Activated CD4-positive, alpha-beta T cell treated with anti-CD3 and anti-CD28 coated beads, Interleukin-2, amount 10 ng/mL, durations not matched to agents 7 days and 5 days (primary cell): ENCODE measurements around the gene MACF1. TPM values are rescaled to one million over a fixed set of nuclear protein-coding genes. Genes with fewer than 3 reads are reported as not detected.

Experiments used
- CTCF ChIA-PET: fragments of 350-600 bp; sonication (Branson Sonifier 250); formaldehyde crosslinking; loops from one replicate; lab custom pipeline; 2021; ENCODE audit warnings: antibody characterized with exemption; lab: Charles Lee
- POLR2A ChIA-PET: fragments of 350-600 bp; sonication (Branson Sonifier 250); formaldehyde crosslinking; loops from one replicate; lab custom pipeline; 2021; ENCODE audit warnings: antibody characterized with exemption; lab: Charles Lee
- DNase-seq: peaks from one replicate; pipeline ENCODE4 v3.0.0-alpha.2; 2020
- H3K27ac Mint-ChIP-seq: one replicate; pipeline ENCODE4 v1.8.0; 2021; ENCODE audit warnings: mild to moderate bottlenecking, moderate library complexity, mixed read lengths
- H3K27me3 Mint-ChIP-seq: one replicate; pipeline ENCODE4 v1.8.0; 2021; ENCODE audit warnings: mixed read lengths
- H3K36me3 Mint-ChIP-seq: one replicate; pipeline ENCODE4 v1.8.0; 2021; ENCODE audit warnings: low read depth, mixed read lengths
- H3K4me1 Mint-ChIP-seq: one replicate; pipeline ENCODE4 v1.8.0; 2021; ENCODE audit warnings: mixed read lengths
- H3K4me3 Mint-ChIP-seq: one replicate; pipeline ENCODE4 v1.8.0; 2021; ENCODE audit warnings: mild to moderate bottlenecking, moderate library complexity, mixed read lengths
- H3K9me3 Mint-ChIP-seq: one replicate; pipeline ENCODE4 v1.8.0; 2021; ENCODE audit warnings: mixed read lengths
- total RNA-seq, 2 experiments: library from RNA; stranded (reverse); gene quantifications; one replicate each; pipeline ENCODE4 v1.2.3, GENCODE V29; 2021

Gene MACF1
- total RNA-seq, 2 experiments from 2014 or later = 375 to 395 TPM

DNA sequence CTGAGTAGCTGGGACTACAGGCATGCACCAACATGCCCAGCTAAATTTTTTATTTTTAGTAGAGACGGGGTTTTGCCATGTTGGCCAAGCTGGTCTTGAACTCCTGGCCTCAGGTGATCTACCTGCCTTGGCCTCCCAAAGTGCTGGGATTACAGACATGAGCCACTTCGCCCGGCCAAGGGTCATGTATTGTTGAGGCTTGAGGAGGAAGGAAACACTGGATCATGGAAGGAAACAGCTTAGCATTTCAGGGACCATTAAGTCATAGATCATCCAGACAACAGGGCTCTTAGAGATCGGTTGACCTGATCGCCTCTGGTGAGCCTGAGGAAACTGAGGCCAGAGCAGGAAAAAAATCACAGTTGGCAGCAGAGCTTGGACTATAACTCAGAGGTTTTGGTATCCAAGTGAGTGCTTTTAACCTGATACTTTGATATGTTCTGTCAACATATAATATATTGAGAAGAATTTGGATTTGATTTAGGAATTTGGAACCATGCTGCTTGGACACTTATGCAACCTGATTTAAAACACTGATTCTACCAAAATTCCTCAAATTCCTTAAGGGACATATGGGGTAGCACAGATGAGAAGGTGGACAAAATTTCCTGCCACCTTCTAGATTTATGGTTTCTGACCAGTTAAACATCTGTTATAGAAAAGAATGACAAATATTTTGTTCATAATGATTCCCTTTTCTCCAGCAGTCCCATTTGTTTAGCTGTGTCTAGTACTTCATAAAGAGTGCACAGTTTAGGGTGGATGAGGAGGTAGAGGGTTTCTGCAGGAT is 273.8 kb downstream of the MACF1 start:
- POLR2A ChIA-PET = no interaction called here

DNA sequence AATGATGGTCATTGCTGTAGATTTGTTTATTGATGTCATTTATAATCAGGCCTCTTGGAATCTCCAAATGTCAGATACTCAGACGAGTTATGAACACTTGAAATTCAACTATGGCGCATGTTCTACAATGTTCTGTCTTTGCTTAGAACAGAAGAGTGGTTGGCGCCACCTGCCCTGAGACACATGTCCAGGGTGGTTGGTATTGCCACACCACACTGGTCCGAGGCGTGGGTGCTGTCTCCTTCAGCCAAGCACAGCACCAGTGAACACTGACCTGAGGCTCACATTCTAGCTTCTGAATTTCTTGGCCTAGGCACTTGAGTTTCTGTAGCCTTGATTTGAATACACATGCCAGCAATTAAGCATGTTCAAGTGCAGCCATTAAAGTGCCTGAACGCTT is 276.8 kb downstream of the MACF1 start:
- H3K36me3 Mint-ChIP-seq = peaks cover 36% of the 10 kb centered on the region
- no peak overlapping the region for H3K27ac Mint-ChIP-seq
- H3K4me3 Mint-ChIP-seq = no peak overlapping the region
- no peaks in the 10 kb centered on the region for H3K4me1 Mint-ChIP-seq
- ChIA-PET CTCF (no interaction called here), POLR2A (no interaction called here)
- no peaks in the 10 kb centered on the region for H3K9me3 Mint-ChIP-seq
- DNase-seq = no peak
- H3K27me3 Mint-ChIP-seq = no peaks in the 10 kb centered on the region

More for the DNA sequence above, 273.8 kb downstream of the MACF1 start:
- no peaks in the 10 kb centered on the region for H3K9me3 Mint-ChIP-seq
- H3K4me3 Mint-ChIP-seq = no peak overlapping the region
- no peaks in the 10 kb centered on the region for H3K4me1 Mint-ChIP-seq
- no peaks in the 10 kb centered on the region for H3K27me3 Mint-ChIP-seq
- H3K27ac Mint-ChIP-seq = peak overlapping the region; percentile 9
- H3K36me3 Mint-ChIP-seq = peaks cover 37% of the 10 kb centered on the region
- CTCF ChIA-PET = no interaction called here
- DNase-seq = no peak

GRCh38 chr1:39483276-39483675 is 278.8 kb downstream of the MACF1 start:
- peaks cover 44% of the 10 kb centered on the region for H3K36me3 Mint-ChIP-seq

DNA sequence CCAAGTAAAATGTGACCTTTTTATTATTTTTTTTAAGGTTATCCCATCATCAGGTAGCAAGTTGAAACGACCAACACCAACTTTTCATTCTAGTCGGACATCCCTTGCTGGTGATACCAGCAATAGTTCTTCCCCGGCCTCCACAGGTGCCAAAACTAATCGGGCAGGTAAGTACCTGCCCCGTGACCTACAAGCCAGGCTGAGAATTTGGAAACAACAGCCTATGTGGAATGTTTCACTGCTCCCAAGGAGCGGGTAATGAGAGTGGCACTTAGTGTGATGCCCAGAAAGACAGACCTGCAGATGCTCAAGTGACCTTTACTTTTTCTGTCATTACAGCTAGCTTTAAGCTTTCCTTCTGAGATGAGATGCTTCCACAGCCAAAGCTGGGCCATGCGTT is 280.1 kb downstream of the MACF1 start:
- Mint-ChIP-seq H3K27ac (no peak overlapping the region), H3K36me3 (peaks cover 44% of the 10 kb centered on the region), H3K4me3 (no peak overlapping the region), H3K4me1 (no peaks in the 10 kb centered on the region), H3K27me3 (no peaks in the 10 kb centered on the region), H3K9me3 (no peaks in the 10 kb centered on the region)
- POLR2A ChIA-PET = no interaction called here
- no peak for DNase-seq
- CTCF ChIA-PET = no interaction called here

More at GRCh38 chr1:39483276-39483675, 278.8 kb downstream of the MACF1 start:
- no peaks in the 10 kb centered on the region for H3K4me1 Mint-ChIP-seq
- no peak for DNase-seq
- POLR2A ChIA-PET = interaction anchor here (0.6 kb wide), 1 partner anchor 19 kb away, joined by 3 read pairs; no protein-coding TSS in a partner anchor
- CTCF ChIA-PET = no interaction called here
- no peaks in the 10 kb centered on the region for H3K27me3 Mint-ChIP-seq
- no peak overlapping the region for H3K27ac Mint-ChIP-seq
- H3K4me3 Mint-ChIP-seq = no peak overlapping the region
- no peaks in the 10 kb centered on the region for H3K9me3 Mint-ChIP-seq

DNA sequence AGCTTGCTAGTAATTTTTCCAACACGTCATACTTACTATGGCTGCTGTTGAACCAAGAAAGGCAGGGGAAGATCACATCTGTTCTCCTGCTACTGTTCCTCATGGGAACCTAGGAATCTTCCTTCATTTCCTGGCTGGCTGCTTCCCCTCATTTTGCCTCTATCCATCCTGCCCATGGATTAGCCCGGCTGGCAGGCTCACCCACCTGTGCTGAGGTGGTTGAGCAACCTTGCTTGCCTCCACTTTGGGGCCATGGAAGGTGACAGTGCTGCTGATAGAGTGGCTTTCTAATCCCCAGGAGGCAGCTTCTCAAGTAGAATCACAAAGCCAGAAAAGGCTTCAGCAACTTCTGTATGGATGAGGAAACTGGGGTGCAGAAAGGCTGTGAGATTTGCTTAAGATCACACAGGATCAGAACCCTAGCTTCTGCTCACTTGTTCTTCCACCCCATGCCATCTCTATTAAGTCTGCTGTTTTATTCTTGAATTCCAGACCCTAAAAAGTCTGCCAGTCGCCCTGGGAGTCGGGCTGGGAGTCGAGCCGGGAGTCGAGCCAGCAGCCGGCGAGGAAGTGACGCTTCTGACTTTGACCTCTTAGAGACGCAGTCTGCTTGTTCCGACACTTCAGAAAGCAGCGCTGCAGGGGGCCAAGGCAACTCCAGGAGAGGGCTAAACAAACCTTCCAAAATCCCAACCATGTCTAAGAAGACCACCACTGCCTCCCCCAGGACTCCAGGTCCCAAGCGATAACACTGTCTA is 280.7 kb downstream of the MACF1 start:
- H3K4me1 Mint-ChIP-seq = no peaks in the 10 kb centered on the region
- POLR2A ChIA-PET = no interaction called here
- H3K27ac Mint-ChIP-seq = no peak overlapping the region
- DNase-seq = no peak
- peaks cover 38% of the 10 kb centered on the region for H3K36me3 Mint-ChIP-seq
- CTCF ChIA-PET = no interaction called here
- peaks cover 3% of the 10 kb centered on the region for H3K27me3 Mint-ChIP-seq
- H3K9me3 Mint-ChIP-seq = no peaks in the 10 kb centered on the region
- H3K4me3 Mint-ChIP-seq = no peak overlapping the region

- Mint-ChIP-seq H3K36me3 (peaks cover 23% of the 10 kb centered on the region), H3K27me3 (peaks cover 15% of the 10 kb centered on the region), H3K27ac (no peak overlapping the region), H3K9me3 (no peaks in the 10 kb centered on the region), H3K4me1 (peaks cover 4% of the 10 kb centered on the region), H3K4me3 (no peak overlapping the region)
- ChIA-PET CTCF (interaction anchor here (1.0 kb wide), 1 partner anchor 50 kb away, joined by 4 read pairs; no protein-coding TSS in a partner anchor), POLR2A (interaction anchor here (0.7 kb wide), 1 partner anchor 390 kb away, joined by 3 read pairs; no protein-coding TSS in a partner anchor)
- DNase-seq = no peak
These were observed 283.6 kb downstream of the MACF1 start for GRCh38 chr1:39488012-39488545.

GRCh38 chr1:39488793-39489566 is 284.5 kb downstream of the MACF1 start:
- ChIA-PET POLR2A (interaction anchor here (0.7 kb wide), 1 partner anchor 391 kb away, joined by 3 read pairs; no protein-coding TSS in a partner anchor), CTCF (interaction anchor here (0.7 to 1.0 kb wide), 2 partner anchors 50 to 53 kb away, joined by 3 to 4 read pairs; no protein-coding TSS in a partner anchor)
- no peak for DNase-seq
- H3K36me3 Mint-ChIP-seq = peaks cover 20% of the 10 kb centered on the region
- no peak overlapping the region for H3K4me3 Mint-ChIP-seq
- H3K4me1 Mint-ChIP-seq = peaks cover 4% of the 10 kb centered on the region
- H3K27me3 Mint-ChIP-seq = peaks cover 22% of the 10 kb centered on the region
- H3K9me3 Mint-ChIP-seq = no peaks in the 10 kb centered on the region
- H3K27ac Mint-ChIP-seq = no peak overlapping the region

- peaks cover 28% of the 10 kb centered on the region for H3K27me3 Mint-ChIP-seq
- H3K4me1 Mint-ChIP-seq = peaks cover 4% of the 10 kb centered on the region
- CTCF ChIA-PET = interaction anchor here (1.0 kb wide), 1 partner anchor 35 kb away, joined by 3 read pairs; no protein-coding TSS in a partner anchor
- H3K4me3 Mint-ChIP-seq = peak overlapping the region; percentile 3
- DNase-seq = no peak
- H3K36me3 Mint-ChIP-seq = peaks cover 17% of the 10 kb centered on the region
- POLR2A ChIA-PET = no interaction called here
- no peaks in the 10 kb centered on the region for H3K9me3 Mint-ChIP-seq
- H3K27ac Mint-ChIP-seq = no peak overlapping the region
These were observed 285.2 kb downstream of the MACF1 start for GRCh38 chr1:39489567-39490239.

GRCh38 chr1:39490596-39491145 is 286.2 kb downstream of the MACF1 start:
- ChIA-PET POLR2A (no interaction called here), CTCF (interaction anchor here (1.0 to 1.5 kb wide), 3 partner anchors 34 to 392 kb away, joined by 3 read pairs; no protein-coding TSS in a partner anchor)
- peak; percentile 15 for DNase-seq
- H3K9me3 Mint-ChIP-seq = no peaks in the 10 kb centered on the region
- peak overlapping the region; percentile 67 for H3K4me3 Mint-ChIP-seq
- peaks cover 10% of the 10 kb centered on the region for H3K36me3 Mint-ChIP-seq
- no peak overlapping the region for H3K27ac Mint-ChIP-seq
- H3K4me1 Mint-ChIP-seq = peaks cover 4% of the 10 kb centered on the region
- H3K27me3 Mint-ChIP-seq = peaks cover 28% of the 10 kb centered on the region

DNA sequence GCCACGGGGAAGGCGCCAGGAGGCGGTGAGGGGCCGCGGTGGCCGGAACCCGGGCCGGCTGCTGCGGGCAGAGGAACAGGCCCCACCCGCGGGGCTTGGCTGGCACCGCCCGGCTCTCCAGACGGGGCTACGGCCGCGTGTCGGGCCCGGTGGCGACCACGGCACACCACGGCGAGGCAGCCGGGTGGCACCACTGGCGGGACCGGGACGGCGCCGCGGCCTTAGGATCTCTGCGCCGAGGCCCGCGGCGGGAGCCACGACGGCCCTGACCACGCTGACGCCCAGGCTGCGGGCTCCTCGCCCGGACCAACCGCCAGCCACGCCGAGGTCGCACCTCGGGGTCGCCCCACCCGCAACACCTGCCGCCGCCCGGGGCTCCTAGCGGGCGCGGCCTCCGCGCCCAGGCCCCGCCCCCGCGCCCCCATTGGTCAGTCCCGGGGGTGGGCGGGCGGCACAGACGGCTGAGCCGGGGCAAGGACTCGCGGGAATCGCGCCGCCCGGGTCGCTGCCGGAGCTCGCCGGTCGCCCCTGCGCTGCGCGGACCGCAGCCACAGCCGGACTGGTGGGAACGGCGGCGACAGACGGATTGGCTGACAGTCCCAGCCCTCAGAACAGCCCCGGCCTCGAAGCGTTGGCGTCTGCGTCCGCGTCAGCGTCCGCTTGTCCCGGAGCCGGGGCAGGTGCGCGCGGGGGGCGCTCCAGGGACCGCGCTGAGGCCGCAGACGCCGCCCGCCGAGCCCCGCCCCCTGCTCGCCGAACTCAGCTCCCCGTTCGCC is 286.8 kb downstream of the MACF1 start, which contains the start of gene BMP8A:
Gene BMP8A, plus strand, starts transcription at position 491 of the 776 bp plus-strand sequence. CDS start 356 bp downstream, outside the sequence.
- H3K4me1 Mint-ChIP-seq = peaks cover 4% of the 10 kb centered on the region
- H3K9me3 Mint-ChIP-seq = no peaks in the 10 kb centered on the region
- H3K4me3 Mint-ChIP-seq = peak within 1 kb of the TSS; percentile 67
- POLR2A ChIA-PET = no interaction called here
- no peak within 1 kb of the TSS for H3K27ac Mint-ChIP-seq
- peak; percentile 75 for DNase-seq
- CTCF ChIA-PET = interaction anchor here (1.0 to 1.5 kb wide), 3 partner anchors 33 to 392 kb away, joined by 3 read pairs; no protein-coding TSS in a partner anchor
- peaks cover 9% of the 10 kb centered on the region for H3K36me3 Mint-ChIP-seq
- H3K27me3 Mint-ChIP-seq = peaks cover 28% of the 10 kb centered on the region
